Epithelial cell of proximal tubule (primary cell): ENCODE results near the gene MYOT. TPM values are rescaled to one million over a fixed set of nuclear protein-coding genes. Genes with fewer than 3 reads are reported as not detected.

Source experiments
- DNase-seq: peaks from one replicate; pipeline ENCODE4 v3.0.0-alpha.2; 2011; ENCODE audit warnings: low read depth
- H3K4me3 ChIP-seq: 2 replicates; pipeline ENCODE4 v1.5.1; 2011; ENCODE audit warnings: low read depth, mild to moderate bottlenecking, low read length
- CTCF ChIP-seq: conservative IDR thresholded peaks from 2 replicates; pipeline ENCODE4 v1.5.1; 2012; ENCODE audit warnings: low read depth, mild to moderate bottlenecking, low read length
- total RNA-seq: library from RNA; depleted of rRNA; stranded (reverse); fragments of >200 nt; gene quantifications from 2 replicates; pipeline ENCODE4 v1.2.3, GENCODE V29; 2015

MYOT gene
- total RNA-seq, 1 donor from 2014 or later, result not detected

- no peak for TF ChIP-seq CTCF
- H3K4me3 ChIP-seq, result no peak overlapping the region
- DNase-seq, result no peak
Measured at GRCh38 chr5:137932800-137933199, 65.1 kb downstream of the MYOT start.

GRCh38 chr5:137933491-137933911, 65.8 kb downstream of the MYOT start:
- no peak for DNase-seq
- H3K4me3 ChIP-seq, result no peak overlapping the region
- no peak for TF ChIP-seq CTCF

- DNase-seq, result no peak
- no peak for TF ChIP-seq CTCF
- no peak overlapping the region for H3K4me3 ChIP-seq
Measured at GRCh38 chr5:137935190-137935589, 67.5 kb downstream of the MYOT start.

GRCh38 chr5:137935694-137936093, 68.0 kb downstream of the MYOT start:
- H3K4me3 ChIP-seq, result no peak overlapping the region
- no peak for DNase-seq
- no peak for TF ChIP-seq CTCF

Other genes with a start within 250 kb of the MYOT start
- 1.1 and 2.5 TPM in 2 replicates for gene KLHL3, start 131.8 kb upstream of the MYOT start, total RNA-seq
- 10.4 and 13.3 TPM in 2 replicates for gene HNRNPA0, start 113.5 kb upstream of the MYOT start, total RNA-seq
- gene PKD2L2, start 21.6 kb downstream of the MYOT start, total RNA-seq, result not detected in 2 replicates
- gene FAM13B, start 165.2 kb downstream of the MYOT start, total RNA-seq, result 4.0 and 6.6 TPM in 2 replicates
- gene WNT8A, start 216.2 kb downstream of the MYOT start, total RNA-seq, result not detected in 2 replicates